ENCODE data around the gene DBNL. TPM values are rescaled to one million over a fixed set of nuclear protein-coding genes. Genes with fewer than 3 reads are reported as not detected.

DBNL gene
- total RNA-seq, 3 donors from 2014 or later (not counting 1 experiment from before 2014, with no cell fraction given): 123 to 129 (median 129) TPM

GRCh38 chr7:44100458-44101302, 56.2 kb downstream of the DBNL start:
- no peak overlapping the region for H3K27ac ChIP-seq (ENCODE audit: low read length)
- intact Hi-C loops (cut with micrococcal nuclease): no loop called here
- H3K4me1 ChIP-seq (ENCODE audit: control insufficient read depth, insufficient read depth, low read length): peaks cover 28% of the 10 kb centered on the region
- Mint-ChIP-seq H3K27ac (no peak overlapping the region), H3K4me3 (no peak overlapping the region), H3K9me3 (no peaks in the 10 kb centered on the region), H3K36me3 (no peaks in the 10 kb centered on the region), H3K27me3 (ENCODE audit: low read depth in 2 of 2) (peaks cover 0 to 13% of the 10 kb centered on the region in 2 donors), H3K4me1 (peaks cover 2 to 8% of the 10 kb centered on the region in 2 donors)
- no peak for ATAC-seq
- no peak overlapping the region for H3K4me3 ChIP-seq (ENCODE audit: low read length)
- no peaks in the 10 kb centered on the region for H3K36me3 ChIP-seq (ENCODE audit: control insufficient read depth, insufficient read depth, low read length)
- TF ChIP-seq CTCF (IDR thresholded peaks at IDR 0.05): no peak
- 71% methylated on average over 8 of the region's 10 CpGs for WGBS (ENCODE audit: insufficient coverage)
- peaks cover 4% of the 10 kb centered on the region for H3K27me3 ChIP-seq (ENCODE audit: control insufficient read depth, insufficient read depth, low read length)
- H3K9me3 ChIP-seq (ENCODE audit: control insufficient read depth, insufficient read depth, low read length): no peaks in the 10 kb centered on the region
- no peak for DNase-seq

GRCh38 chr7:44101303-44101965, 56.9 kb downstream of the DBNL start:
- Mint-ChIP-seq H3K9me3 (no peaks in the 10 kb centered on the region), H3K4me1 (peaks cover 7 to 12% of the 10 kb centered on the region in 2 donors), H3K27me3 (ENCODE audit: low read depth in 2 of 2) (peaks cover 0 to 14% of the 10 kb centered on the region in 2 donors), H3K36me3 (no peaks in the 10 kb centered on the region), H3K27ac (no peak overlapping the region), H3K4me3 (no peak overlapping the region)
- peaks cover 4% of the 10 kb centered on the region for H3K27me3 ChIP-seq (ENCODE audit: control insufficient read depth, insufficient read depth, low read length)
- DNase-seq (no peak), ATAC-seq (no peak)
- no peak overlapping the region for H3K4me3 ChIP-seq (ENCODE audit: low read length)
- no peak overlapping the region for H3K27ac ChIP-seq (ENCODE audit: low read length)
- TF ChIP-seq CTCF (IDR thresholded peaks at IDR 0.05): no peak
- 83% methylated on average over 3 of the region's 3 CpGs for WGBS (ENCODE audit: insufficient coverage)
- peaks cover 30% of the 10 kb centered on the region for H3K4me1 ChIP-seq (ENCODE audit: control insufficient read depth, insufficient read depth, low read length)
- intact Hi-C loops (cut with micrococcal nuclease): no loop called here
- no peaks in the 10 kb centered on the region for H3K36me3 ChIP-seq (ENCODE audit: control insufficient read depth, insufficient read depth, low read length)
- no peaks in the 10 kb centered on the region for H3K9me3 ChIP-seq (ENCODE audit: control insufficient read depth, insufficient read depth, low read length)

- Histone ChIP-seq H3K27me3 (ENCODE audit: control insufficient read depth, insufficient read depth, low read length) (peaks cover 4% of the 10 kb centered on the region), H3K36me3 (ENCODE audit: control insufficient read depth, insufficient read depth, low read length) (no peaks in the 10 kb centered on the region), H3K4me1 (ENCODE audit: control insufficient read depth, insufficient read depth, low read length) (peaks cover 22% of the 10 kb centered on the region), H3K9me3 (ENCODE audit: control insufficient read depth, insufficient read depth, low read length) (no peaks in the 10 kb centered on the region), H3K27ac (ENCODE audit: low read length) (no peak overlapping the region), H3K4me3 (ENCODE audit: low read length) (no peak overlapping the region)
- peaks cover 7 to 12% of the 10 kb centered on the region in 2 donors for H3K4me1 Mint-ChIP-seq
- no peaks in the 10 kb centered on the region for H3K9me3 Mint-ChIP-seq
- TF ChIP-seq CTCF (IDR thresholded peaks at IDR 0.05): no peak
- DNase-seq (no peak), ATAC-seq (no peak)
- no peaks in the 10 kb centered on the region for H3K36me3 Mint-ChIP-seq
- WGBS (ENCODE audit: insufficient coverage): 92% methylated on average over 14 of the region's 14 CpGs
- peak overlapping the region; percentile 55 for H3K4me3 Mint-ChIP-seq
- intact Hi-C loops (cut with micrococcal nuclease): no loop called here
- H3K27ac Mint-ChIP-seq: no peak overlapping the region
- H3K27me3 Mint-ChIP-seq (ENCODE audit: low read depth in 2 of 2): peaks cover 0 to 14% of the 10 kb centered on the region in 2 donors
Observed at GRCh38 chr7:44101966-44102845, 57.7 kb downstream of the DBNL start.

Data from natural killer cell (primary cell).